SK-N-SH treated with all-trans-retinoic acid at 6 μM for 48 hours (cell line): ENCODE results near the gene EEF1AKMT4.

Source experiments
- ZFP3 ChIP-seq: fragments of 250-450 bp; sonication (Bioruptor Pico); IDR thresholded peaks from 2 replicates; pipeline ENCODE4 v1.5.0; 2020; ENCODE audit warnings: mild to moderate bottlenecking, moderate library complexity
- ZFP30 ChIP-seq: fragments of 450-650 bp; formaldehyde crosslinking; IDR thresholded peaks from 2 replicates; pipeline ENCODE4 v1.5.0; 2022; ENCODE audit warnings: mild to moderate bottlenecking, moderate library complexity

- TF ChIP-seq ZFP30 (CRISPR knock-in tag) (no peak), ZFP3 (no peak)
These were observed 58.4 kb downstream of the EEF1AKMT4 start for GRCh38 chr3:184307915-184308314.
